Activated B cell treated with CpG ODN at 0.5 μM for 24 hours (primary cell): Measurements from ENCODE around the gene SPATA16. TPM values are rescaled to one million over a fixed set of nuclear protein-coding genes. Genes with fewer than 3 reads are reported as not detected.
"Not testable (repeated sequence)": the region's sequence is repeated elsewhere in the genome, so short reads cannot be mapped to it uniquely, and the experiment has no call there.

Experiments used
- ATAC-seq: fragments of 200-7000 bp; cut with Tn5 transposase; one replicate; pipeline ENCODE4 v1.10.0; 2021; ENCODE audit warnings: low read depth, mild to moderate bottlenecking, moderate library complexity
- CTCF ChIA-PET: fragments of 350-600 bp; sonication (Branson Sonifier 250); formaldehyde crosslinking; loops from one replicate; lab custom pipeline; 2021; ENCODE audit warnings: antibody characterized with exemption; lab: Charles Lee
- POLR2A ChIA-PET: fragments of 350-600 bp; sonication (Branson Sonifier 250); formaldehyde crosslinking; loops from one replicate; lab custom pipeline; 2021; ENCODE audit warnings: antibody characterized with exemption; lab: Charles Lee
- DNase-seq: peaks from one replicate; pipeline ENCODE4 v3.0.0; 2022
- H3K27ac Mint-ChIP-seq: one replicate; pipeline ENCODE4 v1.8.0; 2020; ENCODE audit warnings: mixed read lengths
- H3K27me3 Mint-ChIP-seq: one replicate; pipeline ENCODE4 v1.8.0; 2021; ENCODE audit warnings: mixed read lengths
- H3K36me3 Mint-ChIP-seq: one replicate; pipeline ENCODE4 v1.8.0; 2021; ENCODE audit warnings: low read depth, mixed read lengths
- H3K4me1 Mint-ChIP-seq: one replicate; pipeline ENCODE4 v1.8.0; 2021; ENCODE audit warnings: mixed read lengths
- H3K4me3 Mint-ChIP-seq: one replicate; pipeline ENCODE4 v1.8.0; 2020; ENCODE audit warnings: mild to moderate bottlenecking, mixed read lengths
- H3K9me3 Mint-ChIP-seq: one replicate; pipeline ENCODE4 v1.8.0; 2020; ENCODE audit warnings: mixed read lengths
- CTCF ChIP-seq: fragments of 200-600 bp; IDR thresholded peaks from one replicate; pipeline ENCODE4 v1.8.0; 2022; ENCODE audit warnings: antibody characterized with exemption, mild to moderate bottlenecking
- intact Hi-C: fragments of 100-400 bp; cut with micrococcal nuclease; formaldehyde crosslinking; loops from one replicate; pipeline ENCODE4 v1.15.1; 2024
- total RNA-seq: library from RNA; stranded (reverse); gene quantifications from 2 replicates; pipeline ENCODE4 v1.2.3, GENCODE V29; 2022

Gene SPATA16
- total RNA-seq, 1 donor from 2014 or later, result not detected

- no peak for DNase-seq
- Mint-ChIP-seq H3K36me3 (no peaks in the 10 kb centered on the region), H3K27me3 (peaks cover 1% of the 10 kb centered on the region), H3K9me3 (no peaks in the 10 kb centered on the region), H3K27ac (no peak overlapping the region), H3K4me1 (no peaks in the 10 kb centered on the region), H3K4me3 (no peak overlapping the region)
- TF ChIP-seq CTCF, result no peak
- intact Hi-C loops, result no loop called here
- POLR2A ChIA-PET, result no interaction called here
- ATAC-seq, result no peak
- CTCF ChIA-PET, result no interaction called here
These were observed 272.3 kb downstream of the SPATA16 start for GRCh38 chr3:172868582-172869200.

GRCh38 chr3:172866726-172867350 is 274.2 kb downstream of the SPATA16 start:
- H3K4me1 Mint-ChIP-seq, H3K27ac Mint-ChIP-seq, DNase-seq, POLR2A ChIA-PET, CTCF ChIA-PET, H3K36me3 Mint-ChIP-seq, ATAC-seq, H3K4me3 Mint-ChIP-seq, H3K9me3 Mint-ChIP-seq, intact Hi-C loops, H3K27me3 Mint-ChIP-seq: not testable (repeated sequence)

GRCh38 chr3:172859041-172859440 is 282.0 kb downstream of the SPATA16 start:
- peaks cover 5% of the 10 kb centered on the region for H3K27me3 Mint-ChIP-seq
- ChIA-PET POLR2A (no interaction called here), CTCF (no interaction called here)
- no peak overlapping the region for H3K27ac Mint-ChIP-seq
- H3K9me3 Mint-ChIP-seq, result no peaks in the 10 kb centered on the region
- H3K4me3 Mint-ChIP-seq, result no peak overlapping the region
- no peaks in the 10 kb centered on the region for H3K4me1 Mint-ChIP-seq
- no peak for TF ChIP-seq CTCF
- DNase-seq (no peak), ATAC-seq (no peak)
- no peaks in the 10 kb centered on the region for H3K36me3 Mint-ChIP-seq
- intact Hi-C loops, result no loop called here

GRCh38 chr3:172856795-172857742 is 284.0 kb downstream of the SPATA16 start:
- Mint-ChIP-seq H3K9me3 (no peaks in the 10 kb centered on the region), H3K4me3 (no peak overlapping the region), H3K27ac (no peak overlapping the region), H3K36me3 (no peaks in the 10 kb centered on the region), H3K4me1 (no peaks in the 10 kb centered on the region), H3K27me3 (peaks cover 2% of the 10 kb centered on the region)
- no peak for TF ChIP-seq CTCF
- CTCF ChIA-PET, result no interaction called here
- DNase-seq (no peak), ATAC-seq (no peak)
- intact Hi-C loops, result no loop called here
- POLR2A ChIA-PET, result no interaction called here

- ATAC-seq (no peak), DNase-seq (no peak)
- TF ChIP-seq CTCF, result no peak
- ChIA-PET POLR2A (no interaction called here), CTCF (no interaction called here)
- intact Hi-C loops, result no loop called here
- H3K36me3 Mint-ChIP-seq, result no peaks in the 10 kb centered on the region
- no peaks in the 10 kb centered on the region for H3K4me1 Mint-ChIP-seq
- no peaks in the 10 kb centered on the region for H3K9me3 Mint-ChIP-seq
- H3K27me3 Mint-ChIP-seq, result peaks cover 2% of the 10 kb centered on the region
- H3K27ac Mint-ChIP-seq, result no peak overlapping the region
- H3K4me3 Mint-ChIP-seq, result no peak overlapping the region
These were observed 286.0 kb downstream of the SPATA16 start for GRCh38 chr3:172855037-172855436.
